Measurements from ENCODE around the gene LHPP. TPM values are rescaled to one million over a fixed set of nuclear protein-coding genes. Genes with fewer than 3 reads are reported as not detected.
A peak's percentile ranks its signal among the peaks of the same experiment; 100 is the strongest.

Gene LHPP
- total RNA-seq, 1 donor from 2014 or later: 16.2 TPM

GRCh38 chr10:124449170-124450011, 12.2 kb upstream of the LHPP start:
- H3K27ac ChIP-seq: no peak overlapping the region
- DNase-seq: no peak
- no peak overlapping the region for H3K4me3 ChIP-seq
- peaks cover 86% of the 10 kb centered on the region for H3K27me3 ChIP-seq
- H3K36me3 ChIP-seq: no peaks in the 10 kb centered on the region
- TF ChIP-seq CTCF (IDR thresholded peaks at IDR 0.05): no peak
- no peaks in the 10 kb centered on the region for H3K9me3 ChIP-seq
- intact Hi-C loops (cut with DNase I): no loop called here
- no peak for ATAC-seq
- peaks cover 10% of the 10 kb centered on the region for H3K4me1 ChIP-seq

GRCh38 chr10:124450012-124450782, 11.4 kb upstream of the LHPP start, which contains the start of gene NKX1-2:
TSS of gene NKX1-2 (minus strand) at chr10:124450035. CDS start at chr10:124449943, 92 bp downstream.
- Histone ChIP-seq H3K4me1 (peaks cover 10% of the 10 kb centered on the region), H3K4me3 (no peak within 1 kb of the TSS), H3K27ac (no peak within 1 kb of the TSS), H3K9me3 (no peaks in the 10 kb centered on the region), H3K36me3 (no peaks in the 10 kb centered on the region), H3K27me3 (peaks cover 89% of the 10 kb centered on the region)
- TF ChIP-seq CTCF (IDR thresholded peaks at IDR 0.05): no peak
- DNase-seq: no peak
- peak; percentile 24 for ATAC-seq
- intact Hi-C loops (cut with DNase I): no loop called here

GRCh38 chr10:124450783-124451057, 10.9 kb upstream of the LHPP start:
- Histone ChIP-seq H3K36me3 (no peaks in the 10 kb centered on the region), H3K27me3 (peaks cover 90% of the 10 kb centered on the region), H3K27ac (no peak overlapping the region), H3K4me3 (no peak overlapping the region), H3K9me3 (no peaks in the 10 kb centered on the region), H3K4me1 (peaks cover 10% of the 10 kb centered on the region)
- ATAC-seq: no peak
- intact Hi-C loops (cut with DNase I): no loop called here
- no peak for DNase-seq
- no peak for TF ChIP-seq CTCF (IDR thresholded peaks at IDR 0.05)

GRCh38 chr10:124451276-124451675, 10.3 kb upstream of the LHPP start:
- no peak overlapping the region for H3K27ac ChIP-seq
- H3K4me1 ChIP-seq: peaks cover 10% of the 10 kb centered on the region
- H3K4me3 ChIP-seq: no peak overlapping the region
- intact Hi-C loops (cut with DNase I): no loop called here
- no peak for TF ChIP-seq CTCF (IDR thresholded peaks at IDR 0.05)
- peaks cover 90% of the 10 kb centered on the region for H3K27me3 ChIP-seq
- no peaks in the 10 kb centered on the region for H3K9me3 ChIP-seq
- ATAC-seq (no peak), DNase-seq (no peak)
- H3K36me3 ChIP-seq: no peaks in the 10 kb centered on the region

- intact Hi-C loops (cut with DNase I): no loop called here
These were observed 7.5 kb upstream of the LHPP start for GRCh38 chr10:124453960-124454610.

More at GRCh38 chr10:124453960-124454610, 7.5 kb upstream of the LHPP start:
- DNase-seq: no peak
- TF ChIP-seq CTCF (IDR thresholded peaks at IDR 0.05): no peak
- Histone ChIP-seq H3K9me3 (no peaks in the 10 kb centered on the region), H3K27me3 (peaks cover 63% of the 10 kb centered on the region), H3K4me3 (no peak overlapping the region), H3K36me3 (no peaks in the 10 kb centered on the region), H3K4me1 (peaks cover 7% of the 10 kb centered on the region), H3K27ac (no peak overlapping the region)
- ATAC-seq: no peak

All from upper lobe of right lung (tissue), 1 donor.